Trophoblast cell (in vitro differentiated cells and primary cell): ENCODE results near the gene DENND2C.

Source experiments
- DNase-seq, 2 donors: peaks; one replicate each; pipeline ENCODE4 v3.0.0-alpha.2; 2016
- H2AFZ ChIP-seq: 2 replicates; pipeline ENCODE4 v1.6.1; 2013; ENCODE audit warnings: low read length, moderate library complexity, mild to moderate bottlenecking; ENCODE audit not compliant: insufficient read depth, poor library complexity
- H2AK5ac ChIP-seq: 2 replicates; pipeline ENCODE4 v1.6.1; 2013; ENCODE audit warnings: mild to moderate bottlenecking, low read length
- H2BK120ac ChIP-seq: 2 replicates; pipeline ENCODE4 v1.6.1; 2013; ENCODE audit warnings: low read length, mild to moderate bottlenecking, moderate library complexity; ENCODE audit not compliant: insufficient read depth, poor library complexity
- H2BK12ac ChIP-seq: 2 replicates; pipeline ENCODE4 v1.6.1; 2013; ENCODE audit warnings: mild to moderate bottlenecking, low read length, moderate library complexity
- H2BK5ac ChIP-seq: 2 replicates; pipeline ENCODE4 v1.6.1; 2013; ENCODE audit warnings: low read length, low read depth, moderate library complexity, mild to moderate bottlenecking; ENCODE audit not compliant: poor library complexity
- H3K14ac ChIP-seq: 2 replicates; pipeline ENCODE4 v1.6.1; 2013; ENCODE audit warnings: mild to moderate bottlenecking, low read length
- H3K18ac ChIP-seq: 2 replicates; pipeline ENCODE4 v1.6.1; 2013; ENCODE audit warnings: mild to moderate bottlenecking, low read length
- H3K23ac ChIP-seq: 2 replicates; pipeline ENCODE4 v1.6.1; 2013; ENCODE audit warnings: low read length
- H3K27ac ChIP-seq: 2 replicates; pipeline ENCODE4 v1.5.1; 2013; ENCODE audit warnings: low read depth, mild to moderate bottlenecking, inconsistent platforms, low read length, moderate library complexity
- H3K27me3 ChIP-seq: 2 replicates; pipeline ENCODE4 v1.6.1; 2013; ENCODE audit warnings: inconsistent platforms, mild to moderate bottlenecking, low read length, moderate library complexity; ENCODE audit not compliant: insufficient read depth
- H3K36me3 ChIP-seq, 2 experiments: 1 replicate in 1 of 2; 2 replicates in 1 of 2; pipeline ENCODE4 v1.6.1; 2013; ENCODE audit warnings: low read length in 2 of 2, mild to moderate bottlenecking in 2 of 2, moderate library complexity in 1 of 2; ENCODE audit not compliant: insufficient read depth in 2 of 2, control insufficient read depth in 1 of 2
- H3K4ac ChIP-seq: 2 replicates; pipeline ENCODE4 v1.6.1; 2013; ENCODE audit warnings: low read depth, mild to moderate bottlenecking, low read length, moderate library complexity
- H3K4me1 ChIP-seq, 2 experiments: 1 replicate in 1 of 2; 2 replicates in 1 of 2; pipeline ENCODE4 v1.6.1; 2013; ENCODE audit warnings: low read length in 2 of 2, mild to moderate bottlenecking in 2 of 2, moderate library complexity in 1 of 2; ENCODE audit not compliant: insufficient read depth in 2 of 2, control insufficient read depth in 1 of 2
- H3K4me2 ChIP-seq: 2 replicates; pipeline ENCODE4 v1.6.1; 2013; ENCODE audit warnings: inconsistent platforms, mild to moderate bottlenecking, low read length, moderate library complexity
- H3K4me3 ChIP-seq: 2 replicates; pipeline ENCODE4 v1.5.1; 2013; ENCODE audit warnings: mild to moderate bottlenecking, low read depth, low read length, inconsistent platforms
- H3K79me1 ChIP-seq: one replicate; pipeline ENCODE4 v1.6.1; 2013; ENCODE audit warnings: low read length
- H3K79me2 ChIP-seq: 2 replicates; pipeline ENCODE4 v1.6.1; 2013; ENCODE audit warnings: low read length, mild to moderate bottlenecking; ENCODE audit not compliant: control insufficient read depth, insufficient read depth, poor library complexity
- H3K9ac ChIP-seq: 2 replicates; pipeline ENCODE4 v1.6.1; 2013; ENCODE audit warnings: mild to moderate bottlenecking, low read length
- H3K9me3 ChIP-seq: 2 replicates; pipeline ENCODE4 v1.6.1; 2013; ENCODE audit warnings: low read depth, mild to moderate bottlenecking, control low read depth, inconsistent platforms, low read length; ENCODE audit not compliant: insufficient read depth
- H4K12ac ChIP-seq: 2 replicates; pipeline ENCODE4 v1.6.1; 2013; ENCODE audit warnings: low read depth, mild to moderate bottlenecking, low read length, moderate library complexity
- H4K8ac ChIP-seq: 2 replicates; pipeline ENCODE4 v1.6.1; 2013; ENCODE audit warnings: low read depth, mild to moderate bottlenecking, low read length, moderate library complexity
- H4K91ac ChIP-seq: one replicate; pipeline ENCODE4 v1.6.1; 2013; ENCODE audit warnings: low read depth, mild to moderate bottlenecking, low read length, moderate library complexity
- WGBS: extraction: QIAGEN DNeasy Blood & Tissue Kit; methylation state at CpG from one replicate; pipeline ENCODE4 v1.1.7; 2013; ENCODE audit warnings: missing lambda C conversion rate; ENCODE audit not compliant: insufficient read length, insufficient coverage; ENCODE audit errors: extremely low coverage; 5-methylcytosine and 5-hydroxymethylcytosine counted together

The DENND2C gene

DNA sequence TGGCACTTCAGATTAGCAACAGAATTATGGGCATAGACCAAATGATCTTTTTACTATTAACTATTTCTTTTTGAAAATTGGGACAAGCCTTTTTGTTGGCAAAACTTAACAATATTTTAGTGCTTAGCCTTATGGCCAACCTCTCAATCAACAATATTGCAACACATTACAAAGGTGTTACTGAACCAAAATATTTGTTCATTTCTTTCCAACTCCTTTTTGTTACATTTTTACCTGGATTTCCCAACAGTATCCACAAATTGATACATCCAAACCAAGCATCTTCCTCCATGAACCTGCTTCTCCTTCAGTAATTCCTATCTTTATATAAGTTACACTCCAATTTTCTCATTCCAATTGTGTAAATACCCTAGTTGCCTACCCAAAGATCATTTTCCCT lies 27.0 kb upstream of the DENND2C start:
- no peak overlapping the region for H3K18ac ChIP-seq
- no peak overlapping the region for H3K4me2 ChIP-seq
- H3K4ac ChIP-seq, result no peak overlapping the region
- H3K9ac ChIP-seq, result no peak overlapping the region
- H2AFZ ChIP-seq, result no peak overlapping the region
- no peak for DNase-seq
- no peaks in the 10 kb centered on the region for H3K36me3 ChIP-seq
- no peak overlapping the region for H2BK12ac ChIP-seq
- no peak overlapping the region for H3K23ac ChIP-seq
- H3K79me2 ChIP-seq, result no peaks in the 10 kb centered on the region
- H4K8ac ChIP-seq, result no peak overlapping the region
- no peaks in the 10 kb centered on the region for H3K4me1 ChIP-seq
- H3K4me3 ChIP-seq, result no peak overlapping the region
- no peak overlapping the region for H2AK5ac ChIP-seq
- no peaks in the 10 kb centered on the region for H3K27me3 ChIP-seq
- H4K91ac ChIP-seq, result no peak overlapping the region
- H2BK120ac ChIP-seq, result no peak overlapping the region
- H4K12ac ChIP-seq, result no peak overlapping the region
- no peaks in the 10 kb centered on the region for H3K9me3 ChIP-seq
- H3K14ac ChIP-seq, result no peak overlapping the region
- no peak overlapping the region for H3K27ac ChIP-seq
- H3K79me1 ChIP-seq, result no peaks in the 10 kb centered on the region
- H2BK5ac ChIP-seq, result no peak overlapping the region

DNA sequence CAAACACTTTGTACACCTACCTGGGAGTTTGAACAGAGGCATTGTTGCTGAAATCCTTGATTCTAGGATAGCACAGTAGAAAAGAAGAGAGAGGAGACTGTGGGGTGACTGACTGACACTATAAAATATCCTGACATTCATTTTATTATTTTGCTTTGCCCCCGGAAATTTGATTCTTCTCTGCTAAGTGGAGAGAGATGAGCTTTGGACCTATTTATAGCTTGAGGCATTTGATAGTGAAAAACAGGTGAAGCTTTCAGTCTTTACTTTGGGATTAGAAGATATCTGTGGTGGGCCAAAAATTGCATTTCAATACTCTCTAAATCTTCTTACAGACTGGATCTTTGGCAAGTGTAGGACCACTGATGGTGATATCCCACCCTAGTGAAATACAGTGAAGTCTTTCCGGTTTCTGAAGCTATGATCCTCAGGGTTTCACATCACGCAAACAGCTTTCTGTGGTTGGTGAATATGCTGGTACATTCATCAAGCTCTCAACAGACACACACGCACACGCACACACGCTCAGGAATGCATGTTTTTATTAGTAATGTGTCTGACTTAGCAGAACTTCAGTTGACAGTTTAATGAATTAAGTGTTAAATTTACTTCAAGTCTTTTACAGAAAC lies 25.7 kb upstream of the DENND2C start, which contains the start of gene AMPD1:
Gene AMPD1, minus strand, starts transcription at position 117 of the 629 bp plus-strand sequence. Its CDS starts 75 bp downstream, at position 42.
- Histone ChIP-seq H2AK5ac (no peak within 1 kb of the TSS), H2AFZ (no peak within 1 kb of the TSS), H3K36me3 (no peaks in the 10 kb centered on the region), H3K4ac (no peak within 1 kb of the TSS), H3K18ac (no peak within 1 kb of the TSS), H2BK5ac (no peak within 1 kb of the TSS), H4K91ac (no peak within 1 kb of the TSS), H3K79me2 (no peaks in the 10 kb centered on the region), H3K79me1 (no peaks in the 10 kb centered on the region), H3K14ac (no peak within 1 kb of the TSS), H3K4me3 (no peak within 1 kb of the TSS), H3K9me3 (no peaks in the 10 kb centered on the region), H3K9ac (no peak within 1 kb of the TSS), H3K27me3 (no peaks in the 10 kb centered on the region), H3K4me2 (no peak within 1 kb of the TSS), H3K4me1 (no peaks in the 10 kb centered on the region), H4K12ac (no peak within 1 kb of the TSS), H4K8ac (no peak within 1 kb of the TSS), H3K23ac (no peak within 1 kb of the TSS), H3K27ac (no peak within 1 kb of the TSS), H2BK12ac (no peak within 1 kb of the TSS), H2BK120ac (no peak within 1 kb of the TSS)
- no peak for DNase-seq
- WGBS, result no CpG with 5 or more reads among the region's 6 CpGs

DNA sequence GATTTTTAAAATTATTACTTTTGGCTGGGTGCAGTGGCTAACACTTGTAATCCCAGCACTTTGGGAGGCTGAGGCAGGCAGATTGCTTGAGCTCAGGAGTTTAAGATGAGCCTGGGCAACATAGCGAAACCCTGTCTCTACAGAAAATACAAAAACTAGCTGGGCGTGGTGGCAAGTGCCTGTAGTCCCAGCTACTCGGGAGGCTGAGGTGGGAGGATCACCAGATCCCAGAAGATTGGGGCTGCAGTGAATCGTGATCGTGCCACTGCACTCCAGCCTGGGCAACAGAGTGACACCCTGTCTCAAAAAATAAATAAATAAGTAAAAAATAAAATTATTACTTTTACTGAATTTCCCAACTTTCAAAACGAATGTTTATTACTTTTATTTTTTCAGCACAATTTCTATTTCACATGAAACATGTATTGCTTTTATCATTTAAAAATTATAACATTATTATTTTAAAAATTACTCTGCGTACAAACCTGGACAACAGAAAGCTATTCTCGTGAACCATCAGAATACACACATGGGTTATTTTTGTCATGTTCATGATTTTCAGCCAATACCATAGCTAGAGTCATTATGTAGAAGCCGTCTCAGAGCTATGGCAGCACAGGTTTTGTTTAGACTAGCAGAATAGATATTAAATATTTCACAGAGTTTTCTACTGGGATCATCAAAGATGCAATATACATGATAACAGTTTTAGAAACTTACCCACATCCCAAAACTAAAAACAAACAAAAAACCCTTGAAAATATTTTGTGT lies 24.9 kb upstream of the DENND2C start:
- Histone ChIP-seq H3K79me2 (no peaks in the 10 kb centered on the region), H3K4ac (no peak overlapping the region), H2AK5ac (no peak overlapping the region), H3K4me1 (no peaks in the 10 kb centered on the region), H3K4me3 (no peak overlapping the region), H3K36me3 (no peaks in the 10 kb centered on the region), H3K27ac (no peak overlapping the region), H2AFZ (no peak overlapping the region), H3K9ac (no peak overlapping the region), H4K91ac (no peak overlapping the region), H3K79me1 (no peaks in the 10 kb centered on the region), H3K27me3 (no peaks in the 10 kb centered on the region), H3K9me3 (no peaks in the 10 kb centered on the region), H3K23ac (no peak overlapping the region), H3K18ac (no peak overlapping the region), H4K8ac (no peak overlapping the region), H2BK12ac (no peak overlapping the region), H4K12ac (no peak overlapping the region), H3K14ac (no peak overlapping the region), H2BK5ac (no peak overlapping the region), H2BK120ac (no peak overlapping the region), H3K4me2 (no peak overlapping the region)
- WGBS, result no CpG with 5 or more reads among the region's 9 CpGs
- no peak for DNase-seq

DNA sequence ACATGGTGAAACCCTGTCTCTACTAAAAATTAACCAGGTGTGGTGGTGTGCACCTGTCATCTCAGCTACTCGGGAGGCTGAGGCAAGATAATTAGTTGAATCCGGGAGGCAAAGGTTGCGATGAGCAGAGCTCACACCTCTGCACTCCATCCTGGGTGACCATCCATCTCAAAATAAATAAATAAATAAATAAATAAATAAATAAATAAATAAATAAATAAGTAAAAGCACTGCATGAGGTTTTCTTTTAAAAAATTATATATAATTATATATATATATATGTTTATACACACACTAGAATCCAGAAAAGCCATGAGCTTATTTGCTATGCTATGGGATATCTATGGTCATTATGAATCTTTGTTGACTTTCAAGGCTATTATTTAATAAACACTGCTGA lies 23.1 kb upstream of the DENND2C start:
- Histone ChIP-seq H3K27me3 (no peaks in the 10 kb centered on the region), H3K14ac (no peak overlapping the region), H3K4me2 (no peak overlapping the region), H3K79me2 (no peaks in the 10 kb centered on the region), H3K27ac (no peak overlapping the region), H2BK5ac (no peak overlapping the region), H3K79me1 (no peaks in the 10 kb centered on the region), H3K4me1 (no peaks in the 10 kb centered on the region), H3K23ac (no peak overlapping the region), H3K4ac (no peak overlapping the region), H3K9ac (no peak overlapping the region), H2BK12ac (no peak overlapping the region), H3K18ac (no peak overlapping the region), H2BK120ac (no peak overlapping the region), H4K12ac (no peak overlapping the region), H2AFZ (no peak overlapping the region), H3K4me3 (no peak overlapping the region), H2AK5ac (no peak overlapping the region), H3K36me3 (no peaks in the 10 kb centered on the region), H3K9me3 (no peaks in the 10 kb centered on the region), H4K91ac (no peak overlapping the region), H4K8ac (no peak overlapping the region)
- DNase-seq, result no peak
- no CpG with 5 or more reads among the region's 3 CpGs for WGBS
